GM10847 (cell line): Measurements from ENCODE around the gene MGAT5B.

Source experiments
- POLR2A ChIP-seq: IDR thresholded peaks from 2 replicates; pipeline ENCODE4 v1.6.1; 2011; ENCODE audit not compliant: insufficient read length; ENCODE audit errors: extremely low read depth

Gene MGAT5B

DNA sequence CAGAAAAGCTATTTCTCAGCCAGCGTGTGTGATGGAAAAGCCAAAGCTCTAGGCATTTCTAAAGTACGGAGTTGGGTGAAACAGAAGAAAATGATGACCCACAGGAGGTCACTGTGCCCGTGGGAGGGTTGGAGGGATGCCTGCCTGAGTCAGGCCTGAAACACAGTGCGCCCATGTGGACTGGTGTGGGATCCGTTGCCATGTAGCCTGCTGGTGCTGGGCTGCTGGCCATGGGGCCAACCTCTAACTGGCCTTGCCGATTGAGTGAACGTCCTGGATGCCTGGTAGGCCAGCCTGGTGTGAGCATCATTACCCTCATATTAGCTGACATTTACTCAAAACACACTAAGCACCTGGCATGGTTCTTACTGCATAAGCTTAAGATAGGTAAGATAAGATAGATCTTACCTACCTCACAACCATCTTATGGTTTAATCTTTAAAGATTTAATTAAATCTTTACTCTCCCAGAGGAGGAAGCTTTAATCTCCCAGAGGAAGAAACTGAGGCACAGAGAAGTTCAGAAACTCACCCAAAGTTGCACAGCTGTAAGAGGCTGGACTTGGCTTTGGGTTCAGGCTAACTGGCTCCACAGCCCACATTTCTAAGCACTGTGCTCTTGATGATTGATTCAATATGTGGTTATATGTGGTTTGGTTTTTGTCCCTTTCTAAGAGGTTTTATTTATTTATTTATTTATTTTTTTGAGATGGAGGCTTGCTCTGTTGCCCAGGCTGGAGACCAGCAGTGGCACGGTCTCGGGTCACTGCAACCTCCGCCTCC is 15.7 kb downstream of the MGAT5B start:
- TF ChIP-seq POLR2A = no peak

DNA sequence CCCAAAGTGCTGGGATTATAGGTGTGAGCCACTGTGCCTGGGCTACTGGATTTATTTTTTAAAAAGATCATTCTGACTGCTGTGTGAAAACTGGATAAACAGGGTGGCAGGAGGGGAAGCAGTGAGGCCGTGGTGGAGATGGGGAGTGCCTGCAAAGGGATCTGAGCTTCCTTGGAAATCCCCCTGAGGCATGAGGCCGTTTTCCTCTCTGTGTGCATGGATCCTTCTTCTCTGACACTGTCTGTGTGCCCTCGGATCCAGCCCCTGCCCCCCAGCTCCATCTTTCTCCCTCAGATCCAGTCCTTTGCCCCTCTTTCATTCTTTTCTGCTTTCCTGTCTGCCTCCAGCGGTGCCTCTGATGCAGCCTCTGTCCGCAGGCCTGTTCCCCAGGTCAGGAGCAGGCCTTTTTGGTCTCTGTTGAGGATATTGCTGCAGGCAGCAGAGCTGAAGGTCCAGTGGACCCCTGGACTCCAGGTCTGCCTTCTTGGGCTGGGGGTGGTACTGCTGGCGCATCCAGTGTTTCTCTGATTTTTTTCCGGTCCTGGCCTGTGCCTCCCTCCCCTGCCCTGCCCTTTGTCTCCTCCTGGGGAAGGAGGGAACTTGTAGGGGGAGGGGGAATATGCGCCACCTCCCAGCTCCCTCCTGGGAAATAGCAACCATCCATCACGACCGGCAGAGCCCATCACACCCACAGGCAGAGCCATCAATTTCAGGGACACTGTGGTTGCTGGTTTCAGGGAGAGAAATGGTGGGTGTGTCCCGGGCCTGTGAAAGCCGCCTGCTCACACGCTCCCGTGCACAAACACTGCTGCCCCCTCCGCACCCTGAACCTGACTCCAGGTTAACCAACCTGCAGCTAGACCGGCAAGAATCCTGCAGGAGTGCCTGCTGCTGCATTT is 17.0 kb downstream of the MGAT5B start:
- TF ChIP-seq POLR2A = no peak

GRCh38 chr17:76885894-76886290 is 17.7 kb downstream of the MGAT5B start:
- no peak for TF ChIP-seq POLR2A

DNA sequence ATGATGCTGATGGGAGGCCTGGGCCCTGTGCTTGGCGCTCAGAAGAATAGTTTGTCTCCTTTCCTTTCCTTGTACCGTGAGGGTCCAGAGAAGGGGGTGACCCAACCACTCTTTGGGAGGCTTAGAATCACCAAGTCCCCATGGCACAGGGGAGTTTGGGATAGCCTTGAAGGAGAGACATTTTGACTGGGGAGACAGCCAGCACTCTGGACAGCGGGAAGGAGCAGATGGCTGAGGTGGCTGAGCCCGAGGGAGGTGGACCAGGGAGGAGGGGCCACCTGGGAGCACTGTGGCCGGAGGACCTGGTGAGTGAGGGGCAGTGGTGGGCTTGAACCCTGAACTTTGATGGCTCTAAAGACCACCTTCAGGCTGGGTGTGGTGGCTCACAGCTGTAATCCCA is 18.2 kb downstream of the MGAT5B start:
- TF ChIP-seq POLR2A = no peak

- no peak for TF ChIP-seq POLR2A
These were observed 19.6 kb downstream of the MGAT5B start for GRCh38 chr17:76887802-76888201.

- TF ChIP-seq POLR2A = no peak
These were observed 20.5 kb downstream of the MGAT5B start for GRCh38 chr17:76888661-76889060.

DNA sequence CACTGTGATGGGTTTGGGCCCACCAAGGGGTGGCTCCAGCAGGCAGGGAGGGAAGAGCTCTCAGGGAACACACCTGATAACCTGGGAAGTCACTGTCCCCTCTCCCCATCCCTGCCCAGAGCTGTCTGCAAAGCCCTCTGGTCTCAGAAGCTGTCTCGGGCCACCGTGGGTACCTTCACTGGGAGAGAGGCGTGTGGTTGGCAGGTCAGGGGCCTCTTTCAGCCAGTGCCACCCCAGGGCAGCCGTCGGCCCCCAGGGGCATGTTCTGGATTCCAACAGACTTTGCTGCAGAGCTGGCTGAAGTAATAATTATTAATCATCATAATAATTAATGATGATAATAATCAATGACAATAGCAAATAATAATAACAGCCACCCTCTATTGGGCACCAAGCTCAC is 21.1 kb downstream of the MGAT5B start:
- TF ChIP-seq POLR2A = no peak

DNA sequence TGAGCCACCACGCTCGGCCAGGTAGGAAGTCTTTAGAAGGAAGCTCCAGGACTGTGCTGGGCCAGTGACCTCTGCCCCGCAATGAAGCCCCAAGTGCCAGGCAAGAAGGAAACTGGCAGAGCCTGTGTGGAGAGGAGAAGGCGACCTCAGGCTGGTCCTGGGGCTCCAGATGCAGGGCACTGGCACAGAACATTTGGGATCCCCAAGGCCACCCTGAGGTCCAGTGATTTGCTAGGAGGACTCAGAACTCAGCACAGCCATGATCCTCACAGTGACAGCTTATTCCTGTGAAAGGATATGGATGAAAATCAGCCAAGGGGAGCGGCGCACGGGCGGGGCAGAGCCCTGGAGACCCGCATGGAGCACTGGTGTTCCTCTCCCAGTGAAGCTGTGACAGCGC is 24.1 kb downstream of the MGAT5B start:
- no peak for TF ChIP-seq POLR2A

- TF ChIP-seq POLR2A = no peak
These were observed 25.6 kb downstream of the MGAT5B start for GRCh38 chr17:76893623-76894334.

- no peak for TF ChIP-seq POLR2A
These were observed 26.6 kb downstream of the MGAT5B start for GRCh38 chr17:76894842-76895241.

- no peak for TF ChIP-seq POLR2A
These were observed 28.8 kb downstream of the MGAT5B start for GRCh38 chr17:76897023-76897422.

DNA sequence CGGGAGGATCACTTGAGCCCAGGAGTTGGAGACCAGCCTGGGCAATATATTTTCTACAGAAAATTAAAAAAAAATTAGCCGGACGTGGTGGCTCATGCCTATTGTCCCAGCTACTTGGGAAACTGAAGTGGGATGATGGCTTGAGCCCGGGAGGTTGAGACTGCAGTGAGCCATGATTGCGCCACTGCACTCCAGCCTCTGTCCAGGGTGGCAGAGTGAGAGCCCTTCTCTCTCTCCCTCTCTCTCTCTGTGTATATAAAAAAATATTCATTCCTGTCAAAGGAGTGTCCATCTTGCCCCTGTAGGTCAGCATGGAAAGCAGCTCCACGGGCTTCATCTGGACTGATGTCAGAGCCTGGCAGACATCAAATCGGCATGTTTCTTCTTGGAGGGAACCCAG is 31.2 kb downstream of the MGAT5B start:
- TF ChIP-seq POLR2A = no peak

DNA sequence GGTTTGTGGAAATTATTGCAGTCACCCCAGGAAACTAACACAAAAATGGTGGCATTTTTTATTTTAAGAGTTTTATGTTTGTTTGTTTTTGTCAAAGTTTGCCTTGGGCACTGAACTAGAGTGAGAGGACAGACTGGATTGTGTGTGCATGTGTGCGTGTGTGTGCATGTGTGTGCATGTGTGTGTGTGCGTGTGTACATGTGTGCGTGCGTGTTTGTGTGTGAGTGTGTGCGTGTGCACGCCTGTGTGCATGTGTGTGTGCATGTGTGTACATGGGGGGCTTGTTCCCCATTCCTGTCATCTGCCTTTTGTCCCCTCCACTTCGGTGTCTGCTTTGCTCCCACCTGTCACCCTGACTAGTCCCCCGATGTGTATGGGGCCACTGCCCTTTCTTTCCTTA is 32.5 kb downstream of the MGAT5B start:
- no peak for TF ChIP-seq POLR2A

- TF ChIP-seq POLR2A = no peak
These were observed 33.5 kb downstream of the MGAT5B start for GRCh38 chr17:76901542-76902197.

GRCh38 chr17:76902476-76902875 is 34.3 kb downstream of the MGAT5B start:
- TF ChIP-seq POLR2A = no peak

GRCh38 chr17:76903631-76904030 is 35.4 kb downstream of the MGAT5B start:
- TF ChIP-seq POLR2A = no peak

DNA sequence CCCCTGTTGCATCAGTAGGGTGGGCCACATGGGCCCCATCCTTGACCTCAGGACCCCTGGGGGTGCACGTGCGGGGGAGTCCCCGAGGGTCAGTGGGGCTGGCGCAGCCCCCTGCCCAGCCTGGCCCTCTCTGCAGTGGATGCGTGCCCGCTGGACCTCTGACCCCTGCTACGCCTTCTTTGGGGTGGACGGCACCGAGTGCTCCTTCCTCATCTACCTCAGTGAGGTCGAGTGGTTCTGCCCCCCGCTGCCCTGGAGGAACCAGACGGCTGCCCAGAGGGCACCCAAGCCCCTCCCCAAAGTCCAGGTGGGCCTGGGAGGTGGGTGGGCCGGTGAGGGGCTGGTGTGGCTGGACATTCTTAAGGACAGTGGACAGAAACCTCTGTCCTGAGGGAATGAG is 35.9 kb downstream of the MGAT5B start:
- TF ChIP-seq POLR2A = no peak
